VCaP (cell line): ENCODE results near the gene LANCL2.

ENCODE experiments used
- H3K27ac ChIP-seq: fragments of 450-650 bp; 2 replicates; pipeline ENCODE4 v1.5.1; 2017
- TF ChIP-seq, protein P1 (sequence below): fragments of 450-650 bp; conservative IDR thresholded peaks from 2 replicates; pipeline ENCODE4 v1.5.1; 2017; ENCODE audit warnings: mild to moderate bottlenecking, moderate library complexity

Gene LANCL2

DNA sequence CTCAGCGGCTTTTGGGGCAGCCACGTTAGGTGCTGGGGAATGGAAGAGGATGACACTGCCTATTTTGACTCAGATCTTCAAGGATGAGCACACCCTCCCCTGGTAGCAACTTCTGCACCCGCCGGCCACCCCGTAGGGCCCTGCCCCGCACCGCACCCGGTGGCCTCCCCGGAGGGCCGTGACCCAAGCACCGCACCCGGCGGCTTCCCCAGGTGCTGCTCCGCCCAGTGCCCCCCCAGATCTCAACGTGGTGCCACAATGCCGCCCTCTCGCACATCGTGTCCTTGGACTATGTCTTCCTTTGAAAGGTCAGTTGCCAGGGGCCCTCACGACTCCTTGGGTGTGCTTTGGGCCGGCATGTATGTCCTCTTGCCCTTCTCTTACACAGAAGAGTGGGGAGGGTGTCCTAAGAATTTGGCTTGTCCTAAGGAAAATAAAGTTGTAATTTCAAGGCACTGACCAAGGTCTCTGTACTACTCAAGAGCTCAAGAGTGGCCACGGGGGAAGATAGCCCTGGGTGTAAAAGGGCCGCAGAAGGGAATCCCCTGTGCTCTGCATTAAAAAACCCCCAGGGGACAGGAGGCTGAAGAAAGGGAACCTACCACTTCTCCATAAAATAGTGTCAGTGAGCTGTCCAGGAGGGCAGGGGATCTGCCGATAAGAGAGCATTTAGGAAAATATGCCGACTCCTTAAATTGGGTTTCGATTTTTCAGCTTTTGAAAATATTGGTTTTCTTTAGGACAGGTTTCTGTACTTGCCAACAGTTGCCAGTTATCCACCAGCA lies 1.6 kb upstream of the LANCL2 start:
- TF ChIP-seq, protein P1, sequence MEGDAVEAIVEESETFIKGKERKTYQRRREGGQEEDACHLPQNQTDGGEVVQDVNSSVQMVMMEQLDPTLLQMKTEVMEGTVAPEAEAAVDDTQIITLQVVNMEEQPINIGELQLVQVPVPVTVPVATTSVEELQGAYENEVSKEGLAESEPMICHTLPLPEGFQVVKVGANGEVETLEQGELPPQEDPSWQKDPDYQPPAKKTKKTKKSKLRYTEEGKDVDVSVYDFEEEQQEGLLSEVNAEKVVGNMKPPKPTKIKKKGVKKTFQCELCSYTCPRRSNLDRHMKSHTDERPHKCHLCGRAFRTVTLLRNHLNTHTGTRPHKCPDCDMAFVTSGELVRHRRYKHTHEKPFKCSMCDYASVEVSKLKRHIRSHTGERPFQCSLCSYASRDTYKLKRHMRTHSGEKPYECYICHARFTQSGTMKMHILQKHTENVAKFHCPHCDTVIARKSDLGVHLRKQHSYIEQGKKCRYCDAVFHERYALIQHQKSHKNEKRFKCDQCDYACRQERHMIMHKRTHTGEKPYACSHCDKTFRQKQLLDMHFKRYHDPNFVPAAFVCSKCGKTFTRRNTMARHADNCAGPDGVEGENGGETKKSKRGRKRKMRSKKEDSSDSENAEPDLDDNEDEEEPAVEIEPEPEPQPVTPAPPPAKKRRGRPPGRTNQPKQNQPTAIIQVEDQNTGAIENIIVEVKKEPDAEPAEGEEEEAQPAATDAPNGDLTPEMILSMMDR = no peak
- no peak overlapping the region for H3K27ac ChIP-seq

DNA sequence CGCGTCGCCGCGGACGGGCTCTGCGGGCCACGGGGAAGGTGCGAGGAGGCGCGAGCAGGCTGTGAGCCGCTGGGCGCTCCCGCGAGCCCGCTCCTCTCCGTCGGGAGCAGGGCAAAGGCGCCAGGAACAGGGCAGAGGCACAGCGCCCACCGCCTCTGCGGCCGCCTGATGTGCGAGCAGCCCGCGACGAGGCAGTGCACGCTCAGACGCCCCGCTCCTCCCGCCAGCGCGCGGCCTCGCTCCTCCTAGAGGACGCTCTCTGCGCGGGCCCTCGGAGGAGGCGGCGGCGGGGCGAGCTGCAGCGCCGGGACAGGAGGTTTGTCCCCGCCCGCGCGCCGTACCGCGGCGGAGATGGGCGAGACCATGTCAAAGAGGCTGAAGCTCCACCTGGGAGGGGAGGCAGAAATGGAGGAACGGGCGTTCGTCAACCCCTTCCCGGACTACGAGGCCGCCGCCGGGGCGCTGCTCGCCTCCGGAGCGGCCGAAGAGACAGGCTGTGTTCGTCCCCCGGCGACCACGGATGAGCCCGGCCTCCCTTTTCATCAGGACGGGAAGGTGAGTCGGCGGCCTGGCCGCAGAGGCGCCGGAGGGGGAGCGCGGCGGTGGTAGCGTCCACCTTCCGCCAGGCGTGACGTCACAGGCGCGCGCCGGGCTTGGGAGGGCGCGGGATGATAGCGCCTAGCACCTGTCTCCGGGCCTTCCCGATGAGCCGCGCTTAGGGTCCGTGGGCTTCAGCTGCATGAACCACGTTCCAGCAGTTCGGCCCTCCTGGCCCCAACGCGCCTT lies 731 bp downstream of the LANCL2 start:
- peak overlapping the region; percentile 99 for H3K27ac ChIP-seq
- TF ChIP-seq, protein P1 = peak; percentile 47

DNA sequence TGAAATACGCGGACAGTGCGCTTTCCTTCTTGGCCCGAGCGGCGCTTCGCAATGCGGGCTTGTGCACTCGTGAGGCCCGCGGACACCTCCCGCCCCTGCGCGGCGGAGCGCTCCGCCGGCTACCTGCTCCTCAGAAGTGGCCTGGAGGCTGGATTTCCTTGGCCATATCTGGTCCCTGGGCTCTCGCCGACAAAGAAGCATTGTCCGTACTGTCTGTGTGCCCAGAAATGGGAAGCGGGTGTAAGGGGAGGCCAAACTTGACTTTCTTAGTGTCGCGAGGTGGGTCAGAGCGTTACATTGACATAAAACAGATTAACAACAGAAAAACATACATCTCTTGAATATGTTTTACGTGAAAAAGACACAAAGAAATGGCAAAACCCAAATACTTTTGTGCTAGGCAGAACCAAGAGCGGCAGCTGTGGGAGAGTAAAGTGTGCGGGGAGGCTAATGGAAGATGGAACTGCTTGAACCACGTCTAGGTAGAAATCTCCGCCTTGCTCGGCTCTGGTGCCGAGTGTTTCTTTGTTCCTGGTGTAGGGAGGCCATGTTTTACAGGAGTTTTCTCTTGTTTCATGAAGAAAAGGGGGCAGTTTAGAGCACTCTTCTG lies 1.4 kb downstream of the LANCL2 start:
- peak overlapping the region; percentile 99 for H3K27ac ChIP-seq
- TF ChIP-seq, protein P1 = no peak

DNA sequence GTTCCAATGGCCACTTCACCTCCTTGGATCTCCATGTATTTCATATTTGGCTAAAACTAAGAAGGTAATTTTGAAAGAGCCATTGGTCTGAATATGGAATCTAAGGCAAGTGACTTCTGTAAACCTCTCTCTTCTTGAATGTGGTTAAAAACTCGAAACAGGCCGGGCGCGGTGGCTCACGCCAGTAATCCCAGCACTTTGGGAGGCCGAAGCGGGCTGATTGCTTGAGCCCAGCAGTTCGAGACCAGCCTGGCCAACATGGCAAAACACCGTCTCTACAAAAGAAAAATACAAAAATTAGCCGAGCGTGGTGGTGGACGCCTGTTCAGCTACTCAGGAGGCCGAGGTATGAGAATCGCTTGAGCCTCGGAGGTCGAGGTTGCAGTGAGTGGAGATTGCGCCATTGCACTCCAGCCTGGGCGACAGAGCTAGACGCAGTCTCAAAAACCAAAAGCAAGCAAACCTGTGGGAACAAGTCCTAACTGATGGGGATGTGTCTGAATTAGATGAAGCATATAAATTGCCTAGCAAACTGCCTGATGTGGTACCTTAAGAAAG lies 2.2 kb downstream of the LANCL2 start:
- TF ChIP-seq, protein P1 = no peak
- peak overlapping the region; percentile 99; the same call in 1 of the 2 replicates for H3K27ac ChIP-seq

DNA sequence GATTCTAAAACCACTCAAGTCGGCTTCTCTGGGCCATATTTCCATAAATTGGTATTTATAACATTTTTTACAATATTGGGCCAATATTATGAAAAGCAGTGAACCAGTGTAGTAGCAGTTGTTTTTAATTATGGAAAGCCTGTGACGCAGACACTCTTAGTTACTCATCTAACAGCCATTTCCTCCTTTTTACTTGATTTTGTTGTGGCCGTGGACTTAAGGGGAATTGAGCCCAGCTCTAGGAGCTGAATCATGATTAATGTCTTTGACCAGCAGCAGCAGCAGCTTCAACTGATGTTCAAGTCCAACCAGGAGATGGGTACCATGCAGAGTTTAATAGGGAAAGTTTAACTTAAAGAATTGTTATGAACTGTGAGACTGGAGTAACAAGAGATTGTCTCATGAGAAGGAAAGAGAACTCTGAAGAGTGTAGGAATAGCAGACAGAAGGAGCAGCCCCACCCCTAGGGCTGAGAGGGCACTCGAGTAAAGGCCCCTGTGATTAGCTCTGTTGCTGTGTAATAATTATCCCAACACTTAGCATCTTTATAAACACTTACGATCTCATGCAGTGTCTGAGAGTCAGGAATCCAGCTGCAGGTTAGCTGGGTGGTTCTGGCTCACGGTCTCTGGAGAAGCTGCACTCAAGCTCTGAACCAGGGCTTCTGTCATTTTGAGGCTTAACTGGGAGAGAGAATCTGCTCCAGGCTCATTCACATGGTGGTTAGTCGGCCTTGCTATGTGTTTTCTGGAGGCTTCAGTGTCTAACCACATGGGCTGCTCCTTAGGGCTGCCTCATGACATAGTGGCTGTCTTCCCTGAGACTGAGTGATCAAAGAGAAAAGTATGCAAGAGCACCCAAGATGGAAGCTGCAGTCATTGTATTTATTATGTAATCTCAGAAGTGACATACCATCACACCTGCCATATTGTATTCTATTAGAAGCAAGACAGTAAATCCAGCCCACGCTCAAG lies 4.6 kb downstream of the LANCL2 start:
- TF ChIP-seq, protein P1 = no peak
- H3K27ac ChIP-seq = no peak overlapping the region

DNA sequence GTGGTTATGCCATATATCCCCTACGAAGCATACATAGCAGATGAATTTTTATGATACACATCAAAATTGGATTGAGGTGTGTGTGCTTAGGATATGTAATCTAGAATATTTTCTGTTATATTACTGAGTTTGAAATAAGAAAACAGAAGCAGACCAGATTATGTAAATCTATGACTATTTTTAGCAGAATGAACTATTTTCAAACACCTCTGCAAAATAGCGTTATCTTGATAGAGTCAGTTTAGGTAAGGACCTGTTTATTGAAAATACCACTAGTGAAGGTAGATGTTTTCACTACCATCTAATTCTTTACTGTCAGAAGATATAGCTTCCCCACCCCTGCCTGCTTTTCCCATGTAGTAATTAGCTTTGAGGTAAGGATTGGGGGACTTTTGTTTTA lies 9.1 kb downstream of the LANCL2 start:
- no peak overlapping the region for H3K27ac ChIP-seq
- TF ChIP-seq, protein P1 = no peak
